HepG2 (cell line): ENCODE measurements around the gene ESYT1. TPM values are rescaled to one million over a fixed set of nuclear protein-coding genes. Genes with fewer than 3 reads are reported as not detected.

ENCODE experiments used
- CHCHD3 ChIP-seq: sonication (generic); formaldehyde crosslinking; IDR thresholded peaks from 2 replicates; pipeline ENCODE4 v1.8.0; 2022; ENCODE audit warnings: mild to moderate bottlenecking, missing genetic modification reagents, moderate library complexity
- DZIP1 ChIP-seq: sonication (generic); formaldehyde crosslinking; IDR thresholded peaks from 2 replicates; pipeline ENCODE4 v1.5.0; 2020; ENCODE audit warnings: mild to moderate bottlenecking, missing genetic modification reagents
- GATAD2A ChIP-seq: IDR thresholded peaks from 2 replicates; pipeline ENCODE4 v1.6.1; 2016
- GZF1 ChIP-seq: sonication (generic); formaldehyde crosslinking; IDR thresholded peaks from 2 replicates; pipeline ENCODE4 v1.5.1; 2020; ENCODE audit warnings: mild to moderate bottlenecking, missing genetic modification reagents
- NFE2 ChIP-seq: sonication (generic); formaldehyde crosslinking; IDR thresholded peaks from 2 replicates; pipeline ENCODE4 v1.4.0; 2020; ENCODE audit warnings: missing genetic modification reagents
- RAD21 ChIP-seq: fragments of 450-650 bp; formaldehyde crosslinking; IDR thresholded peaks from 2 replicates; pipeline ENCODE4 v1.5.0; 2020; ENCODE audit warnings: mild to moderate bottlenecking
- RAD51 ChIP-seq: fragments of 450-650 bp; IDR thresholded peaks from 2 replicates; pipeline ENCODE4 v1.6.1; 2016; ENCODE audit warnings: borderline replicate concordance
- RERE ChIP-seq: IDR thresholded peaks from 2 replicates; pipeline ENCODE4 v1.6.1; 2016; ENCODE audit warnings: low read depth, missing genetic modification reagents, missing compliant biosample characterization
- TOE1 ChIP-seq: sonication (generic); formaldehyde crosslinking; IDR thresholded peaks from 2 replicates; pipeline ENCODE4 v1.4.0; 2020; ENCODE audit warnings: mild to moderate bottlenecking, missing genetic modification reagents
- ZMYM2 ChIP-seq: sonication (generic); formaldehyde crosslinking; IDR thresholded peaks from 2 replicates; pipeline ENCODE4 v1.8.0; 2022; ENCODE audit warnings: mild to moderate bottlenecking, missing genetic modification reagents
- ZNF788 ChIP-seq: sonication (generic); formaldehyde crosslinking; IDR thresholded peaks from 2 replicates; pipeline ENCODE4 v1.5.0; 2020; ENCODE audit warnings: mild to moderate bottlenecking, missing genetic modification reagents, borderline replicate concordance
- ZNF878 ChIP-seq: sonication (generic); formaldehyde crosslinking; IDR thresholded peaks from 2 replicates; pipeline ENCODE4 v1.8.1; 2023; ENCODE audit warnings: mild to moderate bottlenecking, missing genetic modification reagents, moderate library complexity
- ZSCAN9 ChIP-seq: IDR thresholded peaks from 2 replicates; pipeline ENCODE4 v1.6.1; 2016; ENCODE audit warnings: borderline replicate concordance
- polyA plus RNA-seq, 8 experiments: library from polyadenylated mRNA; depleted of rRNA in 3 of 8; stranded (reverse) in 7 of 8; unstranded in 1 of 8; fragments of >200 nt; fragmentation: Illumina TruSeq in 4 of 8; extraction: Trizol in 4 of 8; gene quantifications; 2 replicates each; pipeline versions ENCODE4 v1.2.1 to v1.2.3, GENCODE V29; 2011 to 2016; ENCODE audit warnings: low read depth in 4 of 8, missing spikeins in 1 of 8, mixed read lengths in 1 of 8; ENCODE audit not compliant: insufficient read depth in 1 of 8
- total RNA-seq, 5 experiments: library from RNA; depleted of rRNA; stranded (reverse); fragments of >200 nt; fragmentation: Illumina TruSeq; extraction: Trizol; gene quantifications; 2 replicates each; pipeline ENCODE4 v1.2.3, GENCODE V29; 2016; ENCODE audit warnings: low read depth in 1 of 5
- TF ChIP-seq, protein P1 (sequence below): sonication (generic); formaldehyde crosslinking; IDR thresholded peaks from 2 replicates; pipeline ENCODE4 v1.4.0; 2020; ENCODE audit warnings: low read depth, missing genetic modification reagents
- TF ChIP-seq, protein P2 (sequence below): sonication (generic); formaldehyde crosslinking; IDR thresholded peaks from 2 replicates; pipeline ENCODE4 v1.8.1; 2023; ENCODE audit warnings: missing genetic modification reagents, mild to moderate bottlenecking, borderline replicate concordance

ESYT1 gene
- total and polyA plus RNA-seq, 2 of the 13 experiments (the other 11 are each of a cell fraction or from before 2014, with no cell fraction given), result 66.9 to 71.0 TPM

- no peak for TF ChIP-seq RERE (CRISPR knock-in tag)
- no peak for TF ChIP-seq DZIP1 (CRISPR knock-in tag)
- TF ChIP-seq TOE1 (CRISPR knock-in tag), result peak; percentile 65; the same call in 1 of the 2 replicates
- TF ChIP-seq RAD51, result no peak
- TF ChIP-seq CHCHD3 (CRISPR knock-in tag), result 0 out of 2 replicates have a peak, but pooled peaks have one; percentile 66
- TF ChIP-seq ZSCAN9 (CRISPR knock-in tag), result no peak
- no peak for TF ChIP-seq NFE2
- TF ChIP-seq GATAD2A (CRISPR knock-in tag), result peak; percentile 67
- TF ChIP-seq RAD21 (CRISPR knock-in tag), result peak; percentile 58
- TF ChIP-seq, protein P1, sequence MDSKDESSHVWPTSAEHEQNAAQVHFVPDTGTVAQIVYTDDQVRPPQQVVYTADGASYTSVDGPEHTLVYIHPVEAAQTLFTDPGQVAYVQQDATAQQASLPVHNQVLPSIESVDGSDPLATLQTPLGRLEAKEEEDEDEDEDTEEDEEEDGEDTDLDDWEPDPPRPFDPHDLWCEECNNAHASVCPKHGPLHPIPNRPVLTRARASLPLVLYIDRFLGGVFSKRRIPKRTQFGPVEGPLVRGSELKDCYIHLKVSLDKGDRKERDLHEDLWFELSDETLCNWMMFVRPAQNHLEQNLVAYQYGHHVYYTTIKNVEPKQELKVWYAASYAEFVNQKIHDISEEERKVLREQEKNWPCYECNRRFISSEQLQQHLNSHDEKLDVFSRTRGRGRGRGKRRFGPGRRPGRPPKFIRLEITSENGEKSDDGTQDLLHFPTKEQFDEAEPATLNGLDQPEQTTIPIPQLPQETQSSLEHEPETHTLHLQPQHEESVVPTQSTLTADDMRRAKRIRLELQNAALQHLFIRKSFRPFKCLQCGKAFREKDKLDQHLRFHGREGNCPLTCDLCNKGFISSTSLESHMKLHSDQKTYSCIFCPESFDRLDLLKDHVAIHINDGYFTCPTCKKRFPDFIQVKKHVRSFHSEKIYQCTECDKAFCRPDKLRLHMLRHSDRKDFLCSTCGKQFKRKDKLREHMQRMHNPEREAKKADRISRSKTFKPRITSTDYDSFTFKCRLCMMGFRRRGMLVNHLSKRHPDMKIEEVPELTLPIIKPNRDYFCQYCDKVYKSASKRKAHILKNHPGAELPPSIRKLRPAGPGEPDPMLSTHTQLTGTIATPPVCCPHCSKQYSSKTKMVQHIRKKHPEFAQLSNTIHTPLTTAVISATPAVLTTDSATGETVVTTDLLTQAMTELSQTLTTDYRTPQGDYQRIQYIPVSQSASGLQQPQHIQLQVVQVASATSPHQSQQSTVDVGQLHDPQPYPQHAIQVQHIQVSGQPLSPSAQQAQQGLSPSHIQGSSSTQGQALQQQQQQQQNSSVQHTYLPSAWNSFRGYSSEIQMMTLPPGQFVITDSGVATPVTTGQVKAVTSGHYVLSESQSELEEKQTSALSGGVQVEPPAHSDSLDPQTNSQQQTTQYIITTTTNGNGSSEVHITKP (CRISPR knock-in tag), result peak; percentile 60; the same call in 1 of the 2 replicates
- peak; percentile 98 for TF ChIP-seq ZNF788
- no peak; the same call in 1 of the 2 replicates for TF ChIP-seq GZF1 (CRISPR knock-in tag)
- peak; percentile 82 for TF ChIP-seq ZNF878 (CRISPR knock-in tag)
- no peak for TF ChIP-seq ZMYM2
- TF ChIP-seq, protein P2, sequence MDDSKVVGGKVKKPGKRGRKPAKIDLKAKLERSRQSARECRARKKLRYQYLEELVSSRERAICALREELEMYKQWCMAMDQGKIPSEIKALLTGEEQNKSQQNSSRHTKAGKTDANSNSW (CRISPR knock-in tag), result no peak
Measured at GRCh38 chr12:56117778-56118687, 10.0 kb upstream of the ESYT1 start, which contains the start of gene ZC3H10 (continued).
